Kidney (tissue), 14 donors: Measurements from ENCODE around the gene HOXA7. TPM values are rescaled to one million over a fixed set of nuclear protein-coding genes. Genes with fewer than 3 reads are reported as not detected.

Experiments used
- DNase-seq, 5 donors: peaks; one replicate each; pipeline ENCODE4 v3.0.0-alpha.2; 2013 to 2020
- FAIRE-seq: peaks from 2 replicates; lab custom pipeline; 2012; peaks lifted over from hg19 to GRCh38; lab: Jason Lieb, UNC
- H3K27ac ChIP-seq, 2 donors: one replicate each; pipeline ENCODE4 v1.7.0; 2013; ENCODE audit warnings: low read depth in 2 of 2, low read length in 2 of 2, inconsistent platforms in 1 of 2
- H3K27me3 ChIP-seq: one replicate; pipeline ENCODE4 v1.7.1; 2013; ENCODE audit warnings: low read length, inconsistent platforms; ENCODE audit not compliant: control insufficient read depth, insufficient read depth
- H3K36me3 ChIP-seq, 3 donors: one replicate each; pipeline versions ENCODE4 v1.7.0 to v1.7.1; 2013; ENCODE audit warnings: low read length in 3 of 3, control low read depth in 1 of 3, inconsistent platforms in 1 of 3; ENCODE audit not compliant: insufficient read depth in 3 of 3, control insufficient read depth in 2 of 3
- H3K4me1 ChIP-seq, 3 donors: one replicate each; pipeline versions ENCODE4 v1.7.0 to v1.7.1; 2013; ENCODE audit warnings: low read length in 3 of 3, inconsistent platforms in 1 of 3, low read depth in 1 of 3; ENCODE audit not compliant: control insufficient read depth in 2 of 3, insufficient read depth in 2 of 3
- H3K4me3 ChIP-seq, 3 donors: one replicate each; pipeline versions ENCODE4 v1.7.0 to v1.8.1; 2013; ENCODE audit warnings: low read length in 3 of 3, control low read depth in 1 of 3, inconsistent platforms in 1 of 3
- H3K9ac ChIP-seq, 3 donors: one replicate each; pipeline versions ENCODE4 v1.7.0 to v1.7.1; 2013; ENCODE audit warnings: low read length in 3 of 3, control low read depth in 1 of 3, inconsistent platforms in 1 of 3
- H3K9me3 ChIP-seq, 3 donors: one replicate each; pipeline versions ENCODE4 v1.7.0 to v1.7.1; 2013; ENCODE audit warnings: low read length in 3 of 3, control low read depth in 1 of 3, inconsistent platforms in 1 of 3; ENCODE audit not compliant: control insufficient read depth in 2 of 3, insufficient read depth in 1 of 3
- CTCF ChIP-seq: IDR thresholded peaks from 3 replicates; pipeline ENCODE4 v1.5.1; 2012; ENCODE audit warnings: mild to moderate bottlenecking, moderate library complexity, borderline replicate concordance; ENCODE audit not compliant: insufficient read depth; ENCODE audit errors: extremely low read depth
- intact Hi-C: fragments of 100-400 bp; cut with DNase I; formaldehyde crosslinking; loops from one replicate; pipeline ENCODE4 v1.11.1; 2022
- polyA plus RNA-seq: library from polyadenylated mRNA; stranded (reverse); fragments of 350-450 nt; fragmentation: Illumina TruSeq; extraction: RNeasy Lipid Tissue Mini Kit (QIAGEN cat#74804); gene quantifications from one replicate; pipeline ENCODE4 v1.2.3, GENCODE V29; 2014; ENCODE audit warnings: low read depth, low replicate concordance; ENCODE audit not compliant: insufficient read depth
- total RNA-seq: library from RNA; stranded (reverse); fragmentation: NEBNext Ultra II Directional; extraction: Animal tissue kit (Norgen Biotek cat#: 25700); gene quantifications from one replicate; pipeline ENCODE4 v1.2.1, GENCODE V29; 2021
- donor health status: control.
- donor health status: control.
- donor health status: control.
- donor health status: control.
- donor health status: control.
- donor health status: DM: yes; HTN: yes; CAD: no.
- donor health status: Normal renal cell carcinoma (clear cell type).

Gene HOXA7
- total and polyA plus RNA-seq, 2 donors from 2014 or later: 23.8 to 31.3 TPM

- intact Hi-C loops: no loop called here
- peak in 1 of 5 donors; percentile 22 for DNase-seq
- no peak for FAIRE-seq
- peak overlapping the region; percentile 57 to 95 (median 79) for H3K9ac ChIP-seq
- peak overlapping the region; percentile 94 to 96 for H3K27ac ChIP-seq
- H3K9me3 ChIP-seq: no peaks in the 10 kb centered on the region
- no peak for TF ChIP-seq CTCF
- peaks cover 0 to 8% (median 5%) of the 10 kb centered on the region in 3 donors for H3K36me3 ChIP-seq
- no peaks in the 10 kb centered on the region for H3K27me3 ChIP-seq
- peaks cover 0 to 2% (median 0%) of the 10 kb centered on the region in 3 donors for H3K4me1 ChIP-seq
- peak overlapping the region; percentile 59 to 86 (median 74) for H3K4me3 ChIP-seq
Observed at GRCh38 chr7:27167916-27168264, 11.4 kb upstream of the HOXA7 start.

GRCh38 chr7:27166531-27167505 is 10.3 kb upstream of the HOXA7 start:
- DNase-seq (peak in 2 of 5 donors; percentile 85), FAIRE-seq (no peak)
- Histone ChIP-seq H3K9me3 (no peaks in the 10 kb centered on the region), H3K27ac (peak overlapping the region; percentile 94 to 96), H3K9ac (peak overlapping the region; percentile 57 to 95 (median 79)), H3K27me3 (no peaks in the 10 kb centered on the region), H3K36me3 (peaks cover 0 to 9% (median 5%) of the 10 kb centered on the region in 3 donors), H3K4me1 (peaks cover 0 to 2% (median 0%) of the 10 kb centered on the region in 3 donors), H3K4me3 (peak overlapping the region; percentile 60 to 86 (median 74))
- intact Hi-C loops: no loop called here
- TF ChIP-seq CTCF: no peak

- no peak for TF ChIP-seq CTCF
- intact Hi-C loops: no loop called here
- H3K36me3 ChIP-seq: peaks cover 0 to 9% (median 5%) of the 10 kb centered on the region in 3 donors
Observed at GRCh38 chr7:27165996-27166530, 9.6 kb upstream of the HOXA7 start.

More at GRCh38 chr7:27165996-27166530, 9.6 kb upstream of the HOXA7 start:
- H3K9me3 ChIP-seq: no peaks in the 10 kb centered on the region
- peak overlapping the region; percentile 94 to 96 for H3K27ac ChIP-seq
- H3K4me3 ChIP-seq: peak overlapping the region; percentile 86 to 97 (median 91)
- no peak for FAIRE-seq
- H3K4me1 ChIP-seq: peaks cover 0 to 2% (median 0%) of the 10 kb centered on the region in 3 donors
- no peaks in the 10 kb centered on the region for H3K27me3 ChIP-seq
- H3K9ac ChIP-seq: peak overlapping the region; percentile 57 to 95 (median 72)
- peak; percentile 79 to 97 (median 87) for DNase-seq
